ENCODE data around the gene CORO1C.
"Not testable (repeated sequence)": the region's sequence is repeated elsewhere in the genome, so short reads cannot be mapped to it uniquely, and the experiment has no call there.

The CORO1C gene

DNA sequence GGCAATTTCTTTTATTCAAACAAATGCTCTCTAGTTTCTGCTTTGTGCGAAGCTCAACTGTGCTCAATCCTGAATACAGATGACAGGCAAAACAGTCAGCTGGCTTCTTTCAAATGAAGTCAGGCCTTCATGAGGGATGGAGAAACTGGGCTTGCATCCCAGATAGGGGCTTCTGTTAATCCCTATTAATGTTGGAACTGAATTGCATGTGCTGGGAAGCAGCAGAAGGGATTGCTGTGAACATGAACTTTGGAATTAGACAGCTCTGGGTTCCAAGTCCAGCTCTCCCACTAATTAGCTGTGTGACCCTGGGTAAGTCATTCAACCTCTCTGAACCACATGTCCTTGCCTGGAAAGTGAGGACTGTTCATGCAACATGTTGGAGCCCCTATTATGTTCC lies 21.1 kb upstream of the CORO1C start:
- no peak for DNase-seq

DNA sequence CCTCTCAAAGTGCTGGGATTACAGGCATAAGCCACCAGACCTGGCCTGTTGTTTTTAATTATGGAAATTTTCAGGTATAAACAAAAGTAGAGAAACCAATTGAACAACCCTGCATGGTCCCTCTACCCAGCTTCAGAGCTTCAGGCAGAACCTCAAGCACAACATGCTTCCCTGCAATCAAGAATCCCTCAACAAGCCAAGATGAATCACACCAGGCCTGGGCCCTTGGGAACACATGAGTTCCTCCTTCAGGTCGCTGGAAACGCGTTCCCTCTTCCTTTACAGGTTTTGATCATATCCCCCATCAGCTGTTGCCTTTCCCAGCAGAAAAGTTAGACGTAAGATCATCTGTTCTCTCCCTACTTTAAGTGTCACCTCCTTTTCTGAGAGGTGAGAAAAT lies 20.5 kb upstream of the CORO1C start:
- DNase-seq, result no peak

DNA sequence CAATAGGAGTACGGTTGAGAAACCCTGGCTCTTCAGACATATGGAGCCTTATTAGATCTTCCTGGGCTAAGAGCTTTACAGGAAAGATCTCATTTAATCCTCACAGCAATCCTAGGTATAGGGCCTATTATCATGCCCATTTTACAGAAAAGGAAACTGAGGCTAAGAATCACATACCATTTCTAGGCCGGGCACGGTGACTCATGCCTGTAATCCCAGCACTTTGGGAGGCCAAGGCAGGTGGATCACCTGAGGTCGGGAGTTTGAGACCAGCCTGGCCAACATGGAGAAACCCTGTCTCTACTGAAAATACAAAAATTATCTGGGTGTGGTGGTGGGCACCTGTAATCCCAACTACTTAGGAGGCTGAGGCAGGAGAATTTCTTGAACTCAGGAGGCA lies 19.7 kb upstream of the CORO1C start:
- DNase-seq, result not testable (repeated sequence)

DNA sequence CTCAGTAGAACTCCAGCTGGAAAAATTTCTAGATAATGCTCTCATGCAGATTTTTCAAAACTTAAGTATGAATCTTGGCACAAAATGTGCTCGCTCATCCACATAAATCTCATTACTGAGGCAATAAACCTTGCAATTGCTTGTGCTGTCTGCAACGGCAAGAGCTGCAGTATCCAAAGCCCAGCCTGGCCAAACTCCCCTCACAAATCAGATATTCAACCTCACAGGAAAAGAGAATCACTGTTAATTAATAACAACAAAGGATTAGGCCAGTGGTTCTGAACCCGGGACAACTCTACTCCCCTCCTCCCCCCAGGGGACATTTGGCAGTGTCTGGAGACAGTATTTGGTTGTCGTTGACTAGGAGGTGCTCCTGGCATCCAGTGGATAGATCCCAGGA lies 19.2 kb upstream of the CORO1C start:
- DNase-seq, result no peak

DNA sequence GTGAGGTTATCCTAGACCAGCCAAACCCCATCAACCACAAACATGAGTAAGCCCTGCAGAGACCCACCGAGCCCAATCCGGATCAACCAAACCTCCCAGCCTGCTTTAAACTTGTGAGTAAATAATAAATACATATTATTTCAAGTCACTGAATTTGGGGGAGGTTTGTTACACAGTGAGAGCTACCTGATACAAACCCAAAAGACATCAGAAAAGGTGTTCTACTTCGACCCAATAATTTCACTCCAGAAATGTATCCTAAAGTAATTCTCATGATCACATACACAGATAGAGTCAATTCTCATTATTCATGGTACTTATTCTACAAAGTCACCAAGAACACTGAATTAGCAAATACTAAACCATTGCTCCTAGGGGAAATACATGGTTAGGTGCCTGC lies 16.2 kb upstream of the CORO1C start:
- DNase-seq, result no peak

DNA sequence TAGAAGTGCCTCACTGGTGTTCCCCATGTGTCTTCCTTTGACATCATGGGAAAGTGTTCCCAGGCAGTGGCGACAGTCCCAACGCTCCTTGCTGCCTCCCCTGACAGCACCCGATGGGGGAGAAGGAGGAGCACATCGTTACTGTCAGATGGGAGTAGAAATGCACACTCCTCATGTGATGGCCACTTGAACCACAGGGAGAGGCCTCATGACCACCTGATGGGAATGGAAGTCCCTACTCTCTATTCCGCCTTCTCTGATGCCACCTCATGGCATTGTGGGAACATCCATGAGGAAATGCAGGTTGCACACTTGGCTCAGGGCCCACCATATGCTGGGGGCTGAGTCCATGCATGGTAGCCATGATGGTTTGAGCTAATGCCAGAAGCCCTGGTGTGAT lies 14.3 kb upstream of the CORO1C start:
- DNase-seq, result no peak

DNA sequence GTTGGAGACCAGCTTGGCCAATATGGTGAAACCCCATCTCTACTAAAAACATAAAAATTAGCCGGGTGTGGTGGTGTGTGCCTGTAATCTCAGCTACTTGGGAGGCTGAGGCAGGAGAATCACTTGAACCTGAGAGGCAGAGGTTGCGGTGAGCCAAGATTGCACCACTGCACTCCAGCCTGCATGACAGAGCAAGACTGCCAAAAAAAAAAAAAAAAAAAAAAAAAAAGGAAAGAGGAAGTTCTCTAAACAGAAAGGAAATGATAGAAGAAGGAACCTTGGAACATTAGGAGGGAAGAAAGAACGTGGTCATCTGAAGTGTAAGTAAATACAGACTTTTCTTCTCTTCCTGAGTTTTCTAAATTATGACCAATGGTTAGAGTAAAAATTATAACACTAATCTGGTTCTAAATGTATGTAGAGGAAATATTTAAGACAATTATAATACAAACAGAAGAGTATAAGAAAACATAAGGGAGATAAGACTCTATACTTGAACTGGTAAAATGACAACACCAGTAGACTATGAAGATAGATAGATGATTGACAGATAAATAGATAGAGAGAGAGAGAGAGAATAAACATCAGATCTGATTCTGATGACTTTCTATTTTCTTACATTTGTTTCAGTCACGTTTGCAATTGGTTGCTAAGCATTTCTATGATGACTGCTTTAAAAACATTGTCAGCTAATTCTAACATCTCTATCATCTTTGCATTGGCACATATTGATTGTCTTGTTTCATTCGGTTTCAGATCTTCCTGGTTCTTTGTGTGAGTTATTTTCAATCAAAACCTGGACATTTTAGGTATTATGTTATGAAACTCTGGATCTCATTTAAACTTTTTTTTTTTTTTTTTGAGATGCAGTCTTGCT lies 12.9 kb upstream of the CORO1C start:
- DNase-seq, result no peak

DNA sequence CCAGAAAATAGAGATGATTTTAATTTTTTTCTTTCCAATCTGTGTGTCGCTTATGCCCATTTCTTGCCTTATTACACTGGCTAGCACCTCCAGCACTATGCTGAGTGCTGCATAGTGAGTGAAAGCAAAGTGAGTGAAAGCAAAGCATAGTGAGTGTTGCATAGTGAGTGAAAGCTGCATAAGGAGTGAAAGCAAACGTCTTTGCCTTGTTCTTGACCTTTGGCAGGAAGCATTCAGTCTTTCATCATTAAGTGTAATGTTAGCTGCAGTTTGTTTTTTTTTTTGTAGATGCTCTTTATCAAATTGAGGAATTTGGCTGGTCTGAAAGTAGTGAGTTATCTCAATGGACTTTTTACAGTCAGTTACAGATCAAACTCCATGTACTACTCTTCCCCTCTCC lies 6.9 kb upstream of the CORO1C start:
- no peak for DNase-seq

DNA sequence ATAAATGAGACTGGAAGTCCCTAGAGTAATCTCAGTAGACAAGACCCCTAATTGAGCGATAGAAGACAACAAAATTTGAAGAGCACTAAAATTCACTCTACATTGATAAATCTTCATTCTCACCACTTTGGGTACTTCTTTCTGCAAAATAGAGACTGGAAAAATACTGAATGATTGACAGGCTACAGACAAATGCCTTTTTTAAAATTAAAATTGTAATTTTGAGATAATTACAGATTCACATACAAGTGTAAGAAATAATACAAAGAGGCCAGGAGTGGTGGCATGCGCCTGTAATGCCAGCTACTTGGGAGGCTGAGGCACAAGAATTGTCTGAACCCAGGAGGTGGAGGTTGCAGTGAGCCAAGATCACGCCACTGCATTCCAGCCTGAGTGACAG lies 4.5 kb upstream of the CORO1C start:
- DNase-seq, result no peak

DNA sequence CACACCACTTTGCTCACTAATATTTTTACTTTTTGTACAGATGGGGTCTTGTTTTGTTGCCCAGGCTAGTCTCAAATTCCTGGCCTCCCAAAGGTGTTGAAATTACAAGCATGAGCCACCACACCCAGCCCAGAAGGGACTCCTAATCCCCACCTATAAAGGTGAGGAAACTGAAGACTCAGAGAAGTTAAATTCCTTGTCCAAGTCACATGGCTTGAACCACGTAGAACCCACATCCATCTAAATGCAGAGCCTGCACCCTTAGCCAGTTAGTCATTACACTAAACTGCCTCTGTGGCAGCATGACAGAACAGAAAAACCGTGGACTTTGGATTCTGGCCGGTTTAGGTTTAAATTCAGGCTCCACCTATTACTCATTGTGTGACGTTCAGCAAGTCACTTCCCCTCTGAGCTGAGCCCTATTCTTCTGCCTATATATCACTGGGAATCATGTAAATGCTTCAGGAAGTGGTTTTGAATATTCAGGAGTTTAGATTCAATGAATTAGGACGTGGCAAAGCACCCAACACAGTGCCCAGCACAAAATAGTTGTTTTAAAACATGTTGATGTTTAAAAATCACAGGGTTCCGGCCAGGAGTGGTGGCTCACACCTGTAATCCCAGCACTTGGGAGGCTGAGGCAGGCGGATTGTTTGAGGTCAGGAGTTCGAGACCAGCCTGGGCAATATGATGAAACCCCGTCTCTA lies 3.0 kb upstream of the CORO1C start:
- DNase-seq, result no peak

DNA sequence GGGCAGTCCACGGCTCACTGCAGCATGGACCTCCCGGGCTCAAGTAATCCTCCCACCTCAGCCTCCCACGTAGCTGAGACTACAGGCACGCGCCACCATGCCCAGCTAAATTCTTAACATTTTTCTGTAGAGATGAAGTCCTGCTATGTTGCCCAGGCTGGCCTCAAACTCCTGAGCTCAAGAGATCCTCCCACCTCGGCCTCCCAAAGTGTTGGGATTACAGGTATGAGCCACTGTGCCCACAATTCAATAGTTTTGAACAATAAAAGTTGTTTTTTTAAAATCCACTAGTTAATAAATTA lies 1.9 kb upstream of the CORO1C start:
- not testable (repeated sequence) for DNase-seq

DNA sequence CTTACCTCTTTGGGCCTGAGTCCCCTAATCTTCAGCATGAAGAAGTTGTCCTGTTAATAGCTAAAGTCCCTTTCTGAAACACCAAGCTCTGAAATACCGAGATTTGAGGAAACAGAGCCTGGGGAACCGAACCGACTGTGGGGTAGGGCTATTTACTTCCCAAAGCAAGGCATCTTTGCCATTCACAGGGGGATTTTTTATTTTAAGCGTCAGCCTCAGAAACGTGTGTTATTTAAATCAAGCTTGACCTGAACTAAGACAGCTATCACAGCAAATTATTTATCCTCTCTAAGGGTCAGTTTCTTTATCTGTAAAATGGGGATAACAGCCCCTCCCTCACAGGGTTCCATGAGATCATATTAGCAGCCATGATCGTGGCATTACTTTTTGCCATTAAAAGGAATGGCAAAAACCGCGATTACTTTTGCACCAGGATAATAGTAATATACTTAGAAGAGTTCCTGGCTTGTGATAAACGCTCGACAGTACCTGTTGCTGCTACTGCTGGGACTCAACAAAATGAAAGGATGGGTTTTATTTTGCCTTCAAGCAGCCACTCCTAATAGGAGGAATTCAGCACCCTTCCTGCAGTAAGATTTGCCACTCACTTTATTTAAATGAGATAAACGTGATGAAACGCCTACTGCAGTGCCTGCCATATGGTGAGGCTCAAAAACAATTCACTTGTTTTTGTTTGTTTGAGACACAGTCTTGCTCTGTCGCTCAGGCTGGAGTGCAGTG lies 1.3 kb upstream of the CORO1C start:
- DNase-seq, result no peak

DNA sequence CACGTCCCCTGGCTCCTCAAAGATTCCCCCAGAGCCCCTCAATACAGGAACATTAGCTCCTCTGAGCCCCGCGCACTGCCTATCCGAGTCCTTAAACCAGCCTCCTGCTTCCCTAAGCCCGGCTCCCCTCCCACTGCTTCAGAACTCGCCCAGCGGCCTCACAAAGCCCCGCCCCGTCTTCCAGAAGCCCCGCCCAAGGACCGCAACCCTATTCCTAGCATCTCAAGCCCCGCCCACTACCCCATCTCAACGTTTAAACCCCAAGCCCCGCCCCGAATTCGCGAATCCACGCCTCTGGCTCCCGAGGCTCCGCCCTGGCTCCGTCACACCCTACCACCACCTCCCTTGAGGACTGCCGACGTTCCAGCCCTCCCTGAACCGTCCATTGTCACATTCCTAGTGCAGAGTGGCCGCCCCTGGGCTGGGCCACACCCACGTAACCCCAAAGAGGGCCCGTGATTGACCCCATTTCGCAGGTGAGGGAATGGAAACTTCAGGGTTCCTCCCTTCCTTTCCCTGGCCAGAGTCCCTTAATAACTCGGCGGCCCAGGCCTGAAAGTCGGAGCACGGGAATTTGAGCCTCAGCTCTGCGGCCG lies 646 bp upstream of the CORO1C start:
- peak; percentile 99 for DNase-seq

DNA sequence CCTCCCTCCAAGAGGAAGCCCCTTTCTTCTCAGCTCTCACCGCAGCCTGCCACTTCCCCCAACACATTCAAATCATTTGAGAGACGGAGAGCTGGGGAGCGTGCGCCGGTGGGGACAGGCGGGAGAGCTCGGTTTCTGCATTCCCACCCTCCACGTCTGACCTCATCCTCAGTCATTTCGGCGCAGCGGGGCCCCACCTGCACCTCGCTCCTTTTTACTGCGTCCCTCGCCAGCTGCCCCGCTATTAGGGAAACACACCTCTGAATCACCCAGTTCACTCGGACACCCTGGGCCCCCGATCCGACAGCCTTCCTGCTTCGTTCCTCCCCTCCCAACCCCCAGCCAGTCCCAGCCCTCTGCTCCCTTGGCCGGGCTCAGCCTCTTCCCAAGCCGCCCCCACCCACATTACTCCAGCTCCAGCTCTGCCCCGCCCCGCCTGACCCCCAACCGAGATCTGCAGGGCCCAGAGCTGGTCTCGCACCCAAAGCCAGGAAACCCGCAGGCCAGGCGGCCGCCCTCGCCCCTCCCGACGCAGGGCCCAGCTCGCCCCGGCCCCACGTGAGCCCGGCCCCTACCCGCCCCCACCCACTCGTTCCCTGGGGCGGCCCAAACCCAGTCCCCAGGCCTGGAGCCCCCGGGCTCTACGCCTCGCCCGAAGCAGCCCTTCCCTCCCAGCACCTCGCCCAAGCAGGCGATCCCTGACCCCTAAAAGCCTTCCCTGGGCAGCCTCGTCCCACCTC lies 783 bp downstream of the CORO1C start:
- DNase-seq, result peak; percentile 47

DNA sequence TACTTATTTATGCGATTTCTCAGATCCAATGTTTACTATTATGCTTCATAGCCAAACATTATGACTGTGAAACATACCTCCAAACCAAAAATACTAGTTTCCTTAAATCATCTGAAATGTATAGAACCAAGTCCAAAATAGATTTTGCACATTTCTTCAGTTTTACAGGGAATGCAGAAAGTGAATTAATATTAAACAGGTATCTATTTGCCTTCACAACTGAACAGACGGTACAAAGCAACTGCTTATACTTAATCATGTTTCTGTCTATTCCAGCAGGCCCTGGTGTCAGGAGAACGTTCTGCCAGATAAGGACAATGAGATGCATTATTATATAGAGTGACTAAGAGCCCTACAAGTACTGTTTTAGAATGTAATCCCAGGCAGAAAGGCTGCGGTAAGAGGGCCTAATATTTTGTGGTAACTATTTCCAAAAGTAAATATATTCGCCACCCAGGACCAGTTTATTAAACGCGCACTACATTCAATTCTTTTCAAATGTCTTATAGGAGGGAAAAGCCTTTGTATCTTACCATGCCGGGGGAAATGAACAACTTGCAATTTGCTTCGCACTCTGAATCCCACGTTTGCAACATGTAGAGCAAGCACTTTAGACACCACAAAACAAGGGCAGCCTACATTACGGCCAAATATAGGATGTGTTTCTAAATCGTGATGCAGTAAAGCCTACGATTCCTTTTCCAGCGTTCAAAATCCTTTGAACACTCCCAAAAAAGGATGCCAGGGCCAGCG lies 1.5 kb downstream of the CORO1C start:
- DNase-seq, result no peak

DNA sequence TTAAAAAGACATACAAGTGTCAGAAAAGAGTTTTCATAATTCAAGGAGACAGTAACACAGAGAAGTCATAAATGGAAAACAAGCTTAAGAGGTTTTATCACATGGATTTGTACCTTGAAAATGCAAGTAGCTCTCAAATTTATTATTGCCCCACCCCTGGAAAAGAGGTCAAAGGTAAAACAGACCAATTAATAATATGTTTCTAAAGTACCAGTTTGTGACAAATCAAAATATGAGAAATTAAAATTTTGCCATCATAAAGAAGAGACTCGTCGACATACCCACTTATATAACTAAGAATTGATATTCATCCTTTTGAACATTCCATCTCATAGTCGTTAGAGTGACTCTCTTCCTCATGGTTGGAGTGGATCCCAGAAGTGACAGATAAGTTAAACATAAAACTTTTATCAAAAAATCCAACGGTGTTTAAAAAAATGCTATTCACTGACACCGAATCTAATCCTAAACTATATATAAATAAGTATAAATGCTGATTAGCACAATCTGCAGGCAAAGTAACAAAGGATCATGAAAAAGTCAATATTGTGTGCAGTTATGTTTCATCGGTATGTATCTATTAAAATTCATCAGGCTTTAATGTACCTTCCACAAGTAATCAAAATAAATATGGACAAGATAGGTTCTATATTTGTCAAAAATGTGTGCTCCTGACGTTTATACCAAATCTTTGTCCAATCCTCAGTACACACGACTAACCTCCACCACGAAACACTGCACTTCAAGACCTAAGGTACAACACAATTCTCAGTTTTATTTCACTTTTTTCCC lies 2.3 kb downstream of the CORO1C start:
- no peak for DNase-seq

DNA sequence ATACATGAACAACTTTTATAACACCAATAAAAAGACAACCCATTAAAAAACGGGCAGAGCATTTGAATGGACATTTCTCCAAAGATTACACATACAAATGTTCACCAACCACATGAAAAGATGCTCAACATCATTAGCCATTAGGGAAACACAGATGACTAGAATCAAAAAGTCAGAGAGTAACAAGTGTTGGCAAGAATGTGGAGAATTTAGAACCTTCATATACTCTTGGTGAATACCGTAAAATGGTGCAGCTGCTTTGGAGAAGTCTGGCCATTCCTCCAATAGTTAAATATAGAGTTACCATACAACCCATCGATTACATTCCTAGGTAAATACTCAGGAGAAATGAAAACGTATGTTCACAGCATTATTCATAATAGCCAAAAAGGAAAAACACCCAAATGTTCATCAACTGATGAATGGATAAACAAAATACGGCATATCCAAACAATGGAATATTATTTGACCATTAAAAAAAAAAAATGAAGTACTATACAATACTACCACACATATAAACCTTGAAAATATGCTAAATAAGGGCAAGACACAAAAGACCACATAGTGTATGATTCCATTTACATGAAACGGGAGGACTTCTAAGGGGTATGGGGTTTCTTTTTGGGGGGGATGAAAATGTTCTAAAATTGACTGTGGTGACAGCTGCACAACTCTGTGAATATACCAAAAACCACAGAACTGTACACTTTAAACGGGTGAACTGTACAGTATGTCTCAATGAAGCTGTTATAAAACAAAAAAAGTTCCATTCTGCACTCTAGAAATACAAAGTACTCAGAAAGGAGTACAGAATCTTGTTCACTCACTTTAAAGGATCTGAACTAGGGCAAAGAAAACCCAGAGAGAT lies 3.2 kb downstream of the CORO1C start:
- DNase-seq, result no peak

DNA sequence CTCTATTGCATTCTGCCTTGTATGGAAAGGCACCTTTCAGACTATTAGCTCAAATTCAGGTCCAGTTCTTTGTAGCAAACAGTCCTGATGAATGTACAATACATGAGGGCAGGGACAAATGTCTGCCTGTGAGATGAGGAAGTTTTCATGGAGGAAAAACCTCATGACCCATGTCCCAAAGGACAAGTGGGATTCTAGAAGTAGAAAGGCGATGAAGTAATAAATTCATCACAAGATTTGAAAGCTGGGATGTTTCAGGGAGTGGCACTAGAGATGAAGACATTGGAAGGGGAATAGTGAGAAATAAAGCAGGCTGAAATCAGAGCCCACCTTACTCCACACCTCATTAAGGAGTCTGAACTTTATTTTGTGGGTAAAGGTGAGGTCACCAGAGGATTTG lies 4.2 kb downstream of the CORO1C start:
- no peak for DNase-seq

DNA sequence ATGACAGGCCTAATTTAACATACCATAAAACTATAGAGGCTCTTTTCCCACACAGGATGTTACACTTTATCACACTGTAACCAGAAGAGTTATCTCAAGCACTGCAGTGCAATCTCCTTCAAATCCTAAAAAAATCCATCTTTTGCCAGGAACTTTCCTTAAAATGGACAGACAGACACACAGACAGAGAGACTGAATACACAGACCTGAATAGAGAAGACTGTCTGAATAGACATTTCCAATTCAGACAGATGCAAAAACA lies 6.5 kb downstream of the CORO1C start:
- DNase-seq, result no peak
